ENCODE measurements around the gene AXIN1.

DNA sequence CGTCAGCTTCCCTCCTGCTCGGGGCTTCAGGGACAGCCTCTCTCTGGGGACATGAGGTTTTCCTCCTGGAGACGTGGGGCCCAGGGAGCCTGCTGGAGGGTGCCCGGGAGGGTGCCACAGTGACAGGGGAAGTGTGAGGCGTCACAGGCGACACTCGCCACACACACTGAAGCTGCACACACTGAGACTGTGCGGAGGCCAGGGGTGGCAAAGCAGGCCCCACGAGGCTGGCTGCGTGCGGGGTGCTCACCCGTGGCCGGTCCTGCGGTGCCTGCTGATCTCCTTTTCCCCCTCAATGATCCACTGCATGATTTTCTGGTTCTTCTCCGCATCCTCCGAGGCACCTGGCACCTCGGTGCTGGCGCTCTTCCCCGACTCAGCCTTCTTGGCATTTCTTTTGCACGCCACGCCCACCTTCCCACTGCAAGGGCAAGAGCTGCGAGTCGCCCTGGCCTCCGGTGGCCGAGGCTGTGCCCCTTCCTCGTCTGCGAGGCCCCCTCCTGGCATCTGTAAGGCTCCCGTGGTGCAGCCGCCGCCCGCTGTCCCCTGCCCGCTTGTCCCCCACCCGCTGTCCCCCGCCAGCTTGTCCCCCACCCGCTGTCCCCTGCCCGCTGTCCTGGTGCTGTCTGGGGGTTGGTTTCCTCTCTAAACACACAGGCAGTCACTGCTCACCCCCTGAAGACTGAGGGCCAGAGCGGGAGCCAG lies 55.6 kb downstream of the AXIN1 start:
- TF ChIP-seq, protein P1, sequence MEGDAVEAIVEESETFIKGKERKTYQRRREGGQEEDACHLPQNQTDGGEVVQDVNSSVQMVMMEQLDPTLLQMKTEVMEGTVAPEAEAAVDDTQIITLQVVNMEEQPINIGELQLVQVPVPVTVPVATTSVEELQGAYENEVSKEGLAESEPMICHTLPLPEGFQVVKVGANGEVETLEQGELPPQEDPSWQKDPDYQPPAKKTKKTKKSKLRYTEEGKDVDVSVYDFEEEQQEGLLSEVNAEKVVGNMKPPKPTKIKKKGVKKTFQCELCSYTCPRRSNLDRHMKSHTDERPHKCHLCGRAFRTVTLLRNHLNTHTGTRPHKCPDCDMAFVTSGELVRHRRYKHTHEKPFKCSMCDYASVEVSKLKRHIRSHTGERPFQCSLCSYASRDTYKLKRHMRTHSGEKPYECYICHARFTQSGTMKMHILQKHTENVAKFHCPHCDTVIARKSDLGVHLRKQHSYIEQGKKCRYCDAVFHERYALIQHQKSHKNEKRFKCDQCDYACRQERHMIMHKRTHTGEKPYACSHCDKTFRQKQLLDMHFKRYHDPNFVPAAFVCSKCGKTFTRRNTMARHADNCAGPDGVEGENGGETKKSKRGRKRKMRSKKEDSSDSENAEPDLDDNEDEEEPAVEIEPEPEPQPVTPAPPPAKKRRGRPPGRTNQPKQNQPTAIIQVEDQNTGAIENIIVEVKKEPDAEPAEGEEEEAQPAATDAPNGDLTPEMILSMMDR (IDR thresholded peaks at IDR 0.05) = no peak
- TF ChIP-seq POLR2A (IDR thresholded peaks at IDR 0.05) = no peak

Measured in thyroid gland (tissue), 4 donors.